NCI-H345 (cell line): Measurements from ENCODE around the gene HNRNPK.
A peak's percentile ranks its signal among the peaks of the same experiment; 100 is the strongest.
"Not testable (repeated sequence)": the region's sequence is repeated elsewhere in the genome, so short reads cannot be mapped to it uniquely, and the experiment has no call there.

Experiments used
- DNase-seq: peaks from one replicate; lab custom pipeline; 2025; lab: John Stamatoyannopoulos, UW

The HNRNPK gene

GRCh38 chr9:83976372-83976771 lies 3.6 kb downstream of the HNRNPK start:
- DNase-seq: no peak

- no peak for DNase-seq
Observed at GRCh38 chr9:83975300-83975699, 4.7 kb downstream of the HNRNPK start.

DNA sequence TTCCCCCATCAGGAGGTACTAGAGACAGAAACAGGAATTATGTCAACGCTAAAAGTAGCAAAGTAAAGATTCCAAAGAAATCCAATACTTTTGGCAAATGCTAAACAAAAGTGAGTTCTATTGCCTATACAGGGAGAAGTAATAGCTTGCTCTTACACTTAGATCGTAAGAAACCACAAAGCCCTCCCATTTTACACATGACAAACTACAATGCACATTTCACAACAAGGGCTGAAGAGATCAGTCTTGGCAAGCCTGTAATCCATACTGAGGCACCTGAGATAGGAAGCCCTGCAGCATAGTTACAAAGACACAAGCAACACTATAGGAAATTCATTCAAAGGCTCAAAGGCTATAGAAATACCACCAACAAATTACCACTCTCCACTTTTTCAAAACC lies 7.7 kb downstream of the HNRNPK start:
- DNase-seq: no peak

DNA sequence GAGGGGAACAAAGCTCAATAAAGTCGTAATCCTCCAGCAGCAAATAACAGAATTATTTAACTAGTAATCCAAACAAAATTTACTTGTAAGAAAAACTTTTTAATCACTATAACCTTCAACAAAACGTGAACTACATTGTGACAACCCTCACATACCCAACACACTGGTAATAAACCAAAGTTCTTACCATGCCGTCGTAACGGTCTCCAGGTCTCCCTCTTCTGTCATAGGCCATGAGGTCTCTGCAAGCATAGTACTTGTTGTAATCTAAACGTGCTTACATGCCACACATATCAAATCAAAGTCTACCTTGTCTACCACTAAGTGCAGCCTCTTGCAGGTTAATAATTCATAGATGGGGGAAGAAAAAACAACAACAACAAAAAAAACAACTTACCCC lies 8.5 kb downstream of the HNRNPK start:
- DNase-seq: no peak

GRCh38 chr9:83969602-83970001 lies 10.4 kb downstream of the HNRNPK start:
- no peak for DNase-seq

GRCh38 chr9:83967073-83967472 lies 12.9 kb downstream of the HNRNPK start:
- DNase-seq: no peak

DNA sequence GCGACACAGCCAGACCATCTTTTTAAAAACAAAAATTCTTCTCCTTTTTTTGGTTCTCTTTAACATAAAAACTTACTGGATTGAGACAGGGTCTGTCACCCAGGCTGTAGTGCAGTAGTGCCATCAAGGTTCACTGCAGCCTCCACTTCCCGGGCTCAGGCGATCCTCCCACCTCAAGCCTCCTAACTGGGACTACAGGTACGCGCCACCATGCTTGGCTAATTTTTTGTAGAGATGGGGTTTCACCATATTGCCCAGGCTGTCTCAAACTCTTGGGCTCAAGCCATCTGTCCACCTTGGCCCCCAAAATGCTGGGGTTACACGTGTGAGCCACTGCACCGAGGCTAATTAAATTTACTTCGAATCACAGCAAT lies 13.8 kb downstream of the HNRNPK start:
- no peak for DNase-seq

GRCh38 chr9:83965350-83966208 lies 14.4 kb downstream of the HNRNPK start:
- DNase-seq: no peak

GRCh38 chr9:83964973-83965349 lies 15.1 kb downstream of the HNRNPK start:
- DNase-seq: no peak

GRCh38 chr9:83962165-83962564 lies 17.9 kb downstream of the HNRNPK start:
- DNase-seq: no peak

DNA sequence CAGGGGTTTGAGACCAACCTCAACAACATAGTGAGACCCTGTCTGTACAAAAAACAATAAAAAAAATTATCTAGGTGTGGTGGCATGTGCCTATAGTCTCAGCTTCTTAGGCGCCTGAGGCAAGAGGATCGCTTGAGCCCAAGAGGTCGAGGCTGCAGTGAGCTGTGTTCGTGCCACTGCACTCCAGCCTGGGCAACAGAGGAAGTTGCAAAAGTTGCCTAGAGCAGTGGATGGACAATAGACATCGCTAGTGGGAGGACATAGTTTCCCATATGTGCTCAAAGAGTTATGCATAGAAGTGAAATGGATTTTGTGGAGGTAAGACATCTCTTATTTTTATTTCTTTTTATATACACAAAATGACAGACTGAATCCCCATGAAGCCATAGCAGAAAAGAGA lies 19.0 kb downstream of the HNRNPK start:
- no peak for DNase-seq

DNA sequence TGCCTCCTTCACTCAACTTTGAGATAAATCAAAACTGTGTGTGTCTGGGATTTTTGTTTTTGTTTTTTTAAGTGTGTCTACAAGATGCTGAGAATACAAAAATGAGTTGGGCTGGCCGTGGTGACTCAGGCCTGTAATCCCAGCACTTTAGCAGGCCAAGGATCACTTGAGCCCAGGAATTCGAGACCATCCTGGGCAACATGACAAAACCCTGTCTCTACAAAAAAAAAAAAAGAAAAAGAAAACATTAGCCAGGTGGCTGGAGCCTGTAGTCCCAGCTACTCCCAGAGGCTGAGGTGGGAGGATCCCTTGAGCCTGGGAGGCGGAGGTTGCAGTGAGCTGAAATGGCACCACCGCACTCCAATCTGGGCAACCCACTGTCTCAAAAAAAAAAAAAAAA lies 21.0 kb downstream of the HNRNPK start:
- DNase-seq: no peak

- no peak for DNase-seq
Observed at GRCh38 chr9:83957248-83957513, 22.8 kb downstream of the HNRNPK start.

DNA sequence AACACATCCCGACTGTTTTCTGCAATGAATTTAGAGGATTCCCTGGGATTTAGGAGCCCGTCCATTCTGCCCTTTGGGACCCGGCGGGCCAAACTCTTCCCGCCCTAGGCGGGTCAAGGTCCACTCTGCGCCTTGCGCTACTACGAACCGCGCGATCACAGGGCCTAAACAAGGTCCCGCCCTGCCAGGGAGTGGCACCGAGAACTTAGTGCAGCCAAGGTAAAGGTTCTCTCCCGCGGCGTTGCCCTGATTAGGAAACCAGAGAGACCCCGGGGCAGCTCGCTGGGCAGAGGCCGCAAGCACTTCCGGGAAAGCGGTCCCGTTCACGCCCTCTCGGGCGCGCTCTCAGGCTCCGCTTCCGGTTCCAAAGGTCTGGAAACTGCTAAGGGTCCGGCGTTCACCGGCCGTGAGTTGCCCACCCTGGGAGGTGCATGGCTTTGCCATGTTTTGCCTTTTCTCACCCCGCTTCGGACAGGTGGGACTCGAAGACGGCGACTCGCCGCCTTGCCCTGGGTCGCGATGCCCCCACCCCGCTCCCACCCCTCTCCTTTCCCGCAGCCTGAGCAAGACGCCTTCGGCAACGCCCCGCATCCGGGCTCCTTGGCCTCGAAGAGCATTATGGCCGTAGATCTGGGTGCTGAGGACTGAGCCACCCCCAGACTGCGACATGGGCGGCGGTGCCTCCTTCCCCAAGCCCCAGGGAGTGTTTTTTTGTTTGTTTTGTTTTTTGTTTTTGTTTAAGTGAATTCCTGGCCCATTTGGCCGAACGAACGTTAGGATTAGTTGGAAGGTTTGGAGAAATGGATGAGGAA lies 23.4 kb downstream of the HNRNPK start:
- peak; percentile 67 for DNase-seq

DNA sequence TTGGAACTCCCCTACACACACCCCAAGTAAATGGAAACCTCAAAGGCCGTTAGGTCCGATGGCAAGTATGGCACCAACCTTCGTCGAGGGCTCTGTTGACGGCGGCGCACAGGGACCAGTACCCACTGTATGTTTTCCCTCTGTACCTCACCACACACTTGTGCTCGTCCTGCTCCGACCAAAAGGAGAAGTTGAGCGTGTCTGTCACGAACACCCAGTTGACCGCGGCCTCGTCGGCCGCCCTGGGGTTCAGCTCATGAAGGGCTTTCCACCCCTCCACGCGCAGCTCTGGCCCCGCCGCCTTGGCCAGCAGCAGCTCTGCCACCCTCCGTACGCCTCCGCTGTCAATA lies 24.0 kb downstream of the HNRNPK start:
- peak; percentile 22 for DNase-seq

- not testable (repeated sequence) for DNase-seq
Observed at GRCh38 chr9:83948096-83948495, 31.9 kb downstream of the HNRNPK start.

DNA sequence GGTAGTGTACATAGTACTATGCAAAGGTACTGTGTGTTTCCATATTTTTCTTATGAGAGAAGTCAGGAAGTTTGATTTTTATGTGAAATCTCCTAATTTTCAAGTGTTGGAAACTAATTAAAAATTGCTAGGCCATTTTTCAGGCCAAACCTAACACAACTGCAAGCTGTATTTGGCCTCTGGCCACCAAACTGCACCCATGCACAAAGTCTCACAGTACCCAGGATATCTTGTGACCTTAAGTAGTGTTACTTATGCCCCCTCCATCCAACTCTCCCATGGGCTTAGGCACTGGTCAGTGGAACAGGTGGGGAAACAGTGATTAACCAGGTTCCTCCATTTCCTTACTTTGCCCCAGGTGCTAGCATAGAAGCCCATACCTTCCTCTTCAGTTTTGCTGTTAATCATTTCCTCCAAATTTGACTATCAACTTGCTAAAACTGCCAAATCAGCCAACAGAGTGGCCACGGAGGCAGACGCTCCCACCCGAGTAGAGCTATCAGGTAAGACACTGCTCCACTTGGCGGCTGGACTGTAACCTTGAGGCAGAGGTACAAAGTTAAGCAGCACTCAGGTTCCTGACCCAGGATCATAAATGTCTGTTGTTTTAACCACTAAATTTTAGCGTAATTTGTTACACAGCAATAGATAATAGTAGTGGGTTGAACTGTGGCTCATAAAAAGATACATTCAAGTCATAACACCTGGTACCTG lies 39.3 kb downstream of the HNRNPK start:
- no peak for DNase-seq

GRCh38 chr9:83937861-83938455 lies 42.1 kb downstream of the HNRNPK start:
- DNase-seq: peak; percentile 53

- no peak for DNase-seq
Observed at GRCh38 chr9:83936523-83936922, 43.5 kb downstream of the HNRNPK start.

DNA sequence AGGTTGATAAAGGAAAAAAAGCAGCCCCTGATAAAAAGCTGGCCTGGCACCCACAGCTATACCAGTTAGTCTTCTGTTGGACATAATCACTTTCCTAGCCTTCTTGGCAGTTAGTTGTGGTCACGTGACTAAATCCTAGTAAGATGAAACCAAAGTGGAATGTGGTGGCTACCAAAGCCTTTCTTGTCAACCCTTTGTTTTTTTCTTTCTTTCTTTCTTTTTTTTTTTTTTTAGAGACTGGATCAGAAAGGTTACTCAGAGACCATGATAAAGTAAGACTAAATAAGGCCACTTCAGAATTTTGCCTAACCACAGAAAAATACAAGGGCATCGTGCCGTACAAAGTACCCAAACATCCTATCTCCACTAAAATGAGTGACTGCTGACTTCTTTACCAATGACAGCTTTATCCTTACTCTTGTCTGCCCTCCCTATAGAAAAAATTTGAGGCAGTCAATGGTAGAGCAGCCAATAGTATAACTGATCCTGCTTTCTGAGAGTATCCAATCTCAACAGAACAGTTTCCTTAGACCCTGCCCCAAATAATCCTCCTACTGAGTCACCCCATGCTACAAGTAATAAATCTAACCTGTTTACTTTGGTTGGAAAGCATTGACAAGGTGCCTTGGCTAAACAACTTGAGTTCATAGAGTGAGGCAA lies 44.6 kb downstream of the HNRNPK start:
- DNase-seq: no peak

- no peak for DNase-seq
Observed at GRCh38 chr9:83934569-83935275, 45.3 kb downstream of the HNRNPK start.

- DNase-seq: no peak
Observed at GRCh38 chr9:83933790-83934189, 46.2 kb downstream of the HNRNPK start.
